ENCODE results near the gene KRTAP5-7. TPM values are rescaled to one million over a fixed set of nuclear protein-coding genes. Genes with fewer than 3 reads are reported as not detected.

Gene KRTAP5-7
- total RNA-seq, 4 donors from 2014 or later = not detected

Small RNA genes lying within 50 kb of the gene (small RNA-seq; reads per million reads assigned to genes)
- gene AP000867.1 = 0 reads per million in 4 donors

Other genes starting within 250 kb of the KRTAP5-7 start
- gene DHCR7, start 78.9 kb upstream of the KRTAP5-7 start, total RNA-seq = 10 to 100 TPM in 1 of 4 donors, 1 to 10 TPM in 3; 5.0 to 10.3 (median 8.0) TPM
- gene NADSYN1, start 74.1 kb upstream of the KRTAP5-7 start, total RNA-seq = 10 to 100 TPM; 21.6 to 62.0 (median 41.8) TPM
- under 1 TPM in 1 of 4 donors, not detected in 3; 0.27 TPM for gene KRTAP5-8, start 10.8 kb downstream of the KRTAP5-7 start, total RNA-seq
- gene KRTAP5-9, start 21.2 kb downstream of the KRTAP5-7 start, total RNA-seq = not detected
- not detected for gene KRTAP5-10, start 38.3 kb downstream of the KRTAP5-7 start, total RNA-seq
- not detected for gene KRTAP5-11, start 55.6 kb downstream of the KRTAP5-7 start, total RNA-seq